HepG2 (cell line): ENCODE data around the gene CA10. TPM values are rescaled to one million over a fixed set of nuclear protein-coding genes. Genes with fewer than 3 reads are reported as not detected.

Experiments
- ATAC-seq: fragments of 200-7000 bp; cut with Tn5 transposase; 3 replicates; pipeline ENCODE4 v1.9.1; 2020; ENCODE audit warnings: mild to moderate bottlenecking, moderate library complexity
- BruUV-seq: library from RNA; stranded (reverse); fragments of 400-500 nt; replicated peaks from 2 replicates; lab custom pipeline; 2021; lab: Mats Ljungman, UMichigan
- CTCF ChIA-PET: fragments of 300-600 bp; formaldehyde crosslinking; extraction: SDS; loops from one replicate; lab custom pipeline; 2021; ENCODE audit warnings: low total read pairs, inconsistent platforms, low intra/inter-chr PET ratio; lab: Yijun Ruan, JAX
- POLR2A ChIA-PET: fragments of 350-600 bp; sonication (Branson Sonifier 250); formaldehyde crosslinking; loops from one replicate; lab custom pipeline; 2020; ENCODE audit warnings: antibody characterized with exemption, inconsistent platforms; lab: Yijun Ruan, JAX
- DNase-seq: peaks from one replicate; pipeline ENCODE4 v3.0.0-alpha.2; 2015; ENCODE audit warnings: low spot score
- FAIRE-seq: peaks from 3 replicates; lab custom pipeline; 2011; peaks lifted over from hg19 to GRCh38; lab: Jason Lieb, UNC
- H2AFZ ChIP-seq: one replicate; pipeline ENCODE4 v1.6.1; 2011; ENCODE audit warnings: low read length, inconsistent platforms
- H3K27ac ChIP-seq: fragments of 300-600 bp; 3 replicates; pipeline ENCODE4 v1.8.0; 2011; ENCODE audit warnings: mixed run types, mild to moderate bottlenecking, mixed read lengths, low read length, inconsistent platforms; ENCODE audit not compliant: insufficient read depth; ENCODE audit errors: extremely low read length
- H3K27me3 ChIP-seq, 2 experiments: fragments of 200-600 bp in 1 of 2; 2 replicates in 1 of 2; 3 replicates in 1 of 2; pipeline versions ENCODE4 v1.6.0 to v1.8.0; 2011; ENCODE audit warnings: low read length in 2 of 2, mild to moderate bottlenecking in 2 of 2, moderate library complexity in 2 of 2, inconsistent platforms in 1 of 2; ENCODE audit not compliant: insufficient read depth in 2 of 2, control insufficient read depth in 1 of 2
- H3K36me3 ChIP-seq, 2 experiments: fragments of 200-600 bp in 1 of 2; replicated peaks in 1 of 2; 2 replicates in 1 of 2; 3 replicates in 1 of 2; pipeline versions ENCODE4 v1.5.1 to v1.8.0; 2011; ENCODE audit warnings: low read length in 2 of 2, inconsistent platforms in 1 of 2; ENCODE audit not compliant: insufficient read depth in 2 of 2, control insufficient read depth in 1 of 2
- H3K4me1 ChIP-seq: 2 replicates; pipeline ENCODE4 v1.5.1; 2012; ENCODE audit warnings: low read length, inconsistent platforms; ENCODE audit not compliant: insufficient read depth
- H3K4me2 ChIP-seq: 2 replicates; pipeline ENCODE4 v1.6.0; 2011; ENCODE audit warnings: low read depth, low read length, inconsistent platforms
- H3K4me3 ChIP-seq, 3 experiments: fragments of 200-600 bp in 1 of 3; sonication (generic), shearing (Covaris generic) in 1 of 3; replicated peaks in 1 of 3; 2 replicates each; pipeline ENCODE4 v1.5.1; 2011 to 2016; ENCODE audit warnings: low read length in 3 of 3, inconsistent platforms in 2 of 3, low read depth in 2 of 3, mild to moderate bottlenecking in 2 of 3, control low read depth in 1 of 3, mixed read lengths in 1 of 3; ENCODE audit not compliant: insufficient read depth in 1 of 3
- H3K79me2 ChIP-seq: one replicate; pipeline ENCODE4 v1.6.1; 2011; ENCODE audit warnings: low read length, inconsistent platforms; ENCODE audit not compliant: insufficient read depth
- H3K9ac ChIP-seq: 2 replicates; pipeline ENCODE4 v1.6.0; 2011; ENCODE audit warnings: mild to moderate bottlenecking, low read depth, low read length, inconsistent platforms; ENCODE audit not compliant: insufficient read depth
- H3K9me3 ChIP-seq: 2 replicates; pipeline ENCODE4 v1.5.1; 2012; ENCODE audit warnings: mild to moderate bottlenecking, low read length
- H4K20me1 ChIP-seq: 2 replicates; pipeline ENCODE4 v1.6.0; 2011; ENCODE audit warnings: inconsistent platforms, mild to moderate bottlenecking, low read length, moderate library complexity; ENCODE audit not compliant: insufficient read depth
- ETV5 ChIP-seq: IDR thresholded peaks from 2 replicates; pipeline ENCODE4 v1.6.1; 2018; ENCODE audit warnings: missing biosample characterization, missing genetic modification reagents, inconsistent platforms, borderline replicate concordance
- HINFP ChIP-seq: sonication (generic); formaldehyde crosslinking; IDR thresholded peaks from 2 replicates; pipeline ENCODE4 v1.4.0; 2020; ENCODE audit warnings: low read depth, mild to moderate bottlenecking, missing genetic modification reagents
- HNF1B ChIP-seq: sonication (generic); formaldehyde crosslinking; IDR thresholded peaks from 2 replicates; pipeline ENCODE4 v1.5.1; 2020; ENCODE audit warnings: mild to moderate bottlenecking, moderate library complexity, missing genetic modification reagents
- KDM4B ChIP-seq: sonication (generic); formaldehyde crosslinking; IDR thresholded peaks from 2 replicates; pipeline ENCODE4 v1.4.0; 2020; ENCODE audit warnings: missing genetic modification reagents
- PBX2 ChIP-seq: IDR thresholded peaks from 2 replicates; pipeline ENCODE4 v1.6.1; 2016; ENCODE audit warnings: control low read depth
- RARG ChIP-seq: sonication (generic); formaldehyde crosslinking; IDR thresholded peaks from 2 replicates; pipeline ENCODE4 v1.4.0; 2020; ENCODE audit warnings: low read depth, mild to moderate bottlenecking, missing genetic modification reagents
- ZNF326 ChIP-seq: sonication (generic); formaldehyde crosslinking; IDR thresholded peaks from 2 replicates; pipeline ENCODE4 v1.4.0; 2020; ENCODE audit warnings: missing genetic modification reagents, borderline replicate concordance
- WGBS: methylation state at CpG from one replicate; pipeline ENCODE4 v1.1.6; 2017; ENCODE audit warnings: low lambda C conversion rate; 5-methylcytosine and 5-hydroxymethylcytosine counted together
- in situ Hi-C: cut with HindIII; loops from 2 replicates; pipeline ENCODE4 v1.10.0; 2017; ENCODE audit warnings: low pct_unique_long_range_greater_than_20kb; ENCODE audit not compliant: extremely low pct_ligation_motif_present
- intact Hi-C: fragments of 100-400 bp; cut with micrococcal nuclease; formaldehyde crosslinking; loops from one replicate; pipeline ENCODE4 v1.10.0; 2022; ENCODE audit not compliant: unreplicated experiment
- polyA plus RNA-seq, 8 experiments: library from polyadenylated mRNA; depleted of rRNA in 3 of 8; stranded (reverse) in 7 of 8; unstranded in 1 of 8; fragments of >200 nt; fragmentation: Illumina TruSeq in 4 of 8; extraction: Trizol in 4 of 8; gene quantifications; 2 replicates each; pipeline versions ENCODE4 v1.2.1 to v1.2.3, GENCODE V29; 2011 to 2016; ENCODE audit warnings: low read depth in 4 of 8, missing spikeins in 1 of 8, mixed read lengths in 1 of 8; ENCODE audit not compliant: insufficient read depth in 1 of 8
- total RNA-seq, 5 experiments: library from RNA; depleted of rRNA; stranded (reverse); fragments of >200 nt; fragmentation: Illumina TruSeq; extraction: Trizol; gene quantifications; 2 replicates each; pipeline ENCODE4 v1.2.3, GENCODE V29; 2016; ENCODE audit warnings: low read depth in 1 of 5
- TF ChIP-seq, protein P1 (sequence below): IDR thresholded peaks from 2 replicates; pipeline ENCODE4 v1.6.1; 2012; ENCODE audit warnings: low read depth, low read length, improper control_type of control experiment
- TF ChIP-seq, protein P2 (sequence below): IDR thresholded peaks from 2 replicates; pipeline ENCODE4 v1.6.1; 2016; ENCODE audit warnings: missing genetic modification reagents, missing compliant biosample characterization
- TF ChIP-seq, protein P3 (sequence below), 2 experiments: sonication (generic) in 1 of 2; formaldehyde crosslinking in 1 of 2; IDR thresholded peaks; 2 replicates each; pipeline versions ENCODE4 v1.4.0 to v1.6.1; 2018 to 2020; ENCODE audit warnings: missing genetic modification reagents in 2 of 2, borderline replicate concordance in 1 of 2, low read depth in 1 of 2, mild to moderate bottlenecking in 1 of 2, missing biosample characterization in 1 of 2
- TF ChIP-seq, protein P4 (sequence below): sonication (generic); formaldehyde crosslinking; IDR thresholded peaks from 2 replicates; pipeline ENCODE4 v1.5.0; 2020; ENCODE audit warnings: missing genetic modification reagents
- TF ChIP-seq, protein P5 (sequence below): sonication (generic); formaldehyde crosslinking; IDR thresholded peaks from 2 replicates; pipeline ENCODE4 v1.4.0; 2020; ENCODE audit warnings: low read depth, mild to moderate bottlenecking, missing genetic modification reagents

CA10 gene
- total and polyA plus RNA-seq, 2 of the 13 experiments (the other 11 are each of a cell fraction or from before 2014, with no cell fraction given) = not detected

DNA sequence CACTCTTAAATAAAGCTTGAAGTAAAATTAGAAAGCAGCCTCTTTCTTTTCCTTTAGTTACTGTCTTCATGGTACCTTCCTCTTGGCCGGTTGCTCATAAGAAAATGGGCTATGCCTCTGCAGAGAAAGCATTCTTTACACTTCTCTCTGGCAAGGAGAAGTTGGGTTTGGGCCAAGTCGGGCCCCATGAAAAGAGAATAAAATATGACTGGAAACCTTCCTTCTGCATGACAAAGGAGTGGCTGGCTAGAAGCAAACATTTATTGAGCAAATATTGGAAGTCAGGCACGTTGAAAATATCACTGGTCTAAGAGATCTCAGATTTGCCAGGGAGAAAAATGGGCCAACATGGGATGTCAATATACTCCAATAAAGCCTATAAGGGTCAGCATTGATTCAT lies 126.1 kb downstream of the CA10 start:
- no peak overlapping the region for H2AFZ ChIP-seq
- in situ Hi-C loops = no loop called here
- BruUV-seq = no TSS peak
- DNase-seq (no peak), FAIRE-seq (no peak), ATAC-seq (no peak)
- H3K27ac ChIP-seq = no peak overlapping the region
- H3K4me2 ChIP-seq = no peak overlapping the region
- peaks cover 13% of the 10 kb centered on the region; the same call in 1 of the 2 replicates for H3K9me3 ChIP-seq
- H3K36me3 ChIP-seq = no peaks in the 10 kb centered on the region
- H3K9ac ChIP-seq = no peak overlapping the region
- WGBS = 2% methylated on average over 3 of the region's 3 CpGs
- H3K79me2 ChIP-seq = no peaks in the 10 kb centered on the region
- POLR2A ChIA-PET = no interaction called here
- no peaks in the 10 kb centered on the region for H3K27me3 ChIP-seq
- intact Hi-C loops = no loop called here
- no peaks in the 10 kb centered on the region for H3K4me1 ChIP-seq
- no peaks in the 10 kb centered on the region for H4K20me1 ChIP-seq
- no peak overlapping the region for H3K4me3 ChIP-seq
- TF ChIP-seq RARG (no peak), ZNF326 (no peak), HINFP (no peak), PBX2 (CRISPR knock-in tag) (no peak), HNF1B (CRISPR knock-in tag) (no peak), KDM4B (CRISPR knock-in tag) (no peak), ETV5 (CRISPR knock-in tag) (no peak)
- TF ChIP-seq, protein P1, sequence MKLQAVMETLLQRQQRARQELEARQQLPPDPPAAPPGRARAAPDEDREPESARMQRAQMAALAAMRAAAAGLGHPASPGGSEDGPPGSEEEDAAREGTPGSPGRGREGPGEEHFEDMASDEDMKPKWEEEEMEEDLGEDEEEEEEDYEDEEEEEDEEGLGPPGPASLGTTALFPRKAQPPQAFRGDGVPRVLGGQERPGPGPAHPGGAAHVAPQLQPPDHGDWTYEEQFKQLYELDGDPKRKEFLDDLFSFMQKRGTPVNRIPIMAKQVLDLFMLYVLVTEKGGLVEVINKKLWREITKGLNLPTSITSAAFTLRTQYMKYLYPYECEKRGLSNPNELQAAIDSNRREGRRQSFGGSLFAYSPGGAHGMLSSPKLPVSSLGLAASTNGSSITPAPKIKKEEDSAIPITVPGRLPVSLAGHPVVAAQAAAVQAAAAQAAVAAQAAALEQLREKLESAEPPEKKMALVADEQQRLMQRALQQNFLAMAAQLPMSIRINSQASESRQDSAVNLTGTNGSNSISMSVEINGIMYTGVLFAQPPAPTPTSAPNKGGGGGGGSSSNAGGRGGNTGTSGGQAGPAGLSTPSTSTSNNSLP = no peak
- TF ChIP-seq, protein P2, sequence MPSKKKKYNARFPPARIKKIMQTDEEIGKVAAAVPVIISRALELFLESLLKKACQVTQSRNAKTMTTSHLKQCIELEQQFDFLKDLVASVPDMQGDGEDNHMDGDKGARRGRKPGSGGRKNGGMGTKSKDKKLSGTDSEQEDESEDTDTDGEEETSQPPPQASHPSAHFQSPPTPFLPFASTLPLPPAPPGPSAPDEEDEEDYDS (CRISPR knock-in tag) = no peak
- TF ChIP-seq, protein P3, sequence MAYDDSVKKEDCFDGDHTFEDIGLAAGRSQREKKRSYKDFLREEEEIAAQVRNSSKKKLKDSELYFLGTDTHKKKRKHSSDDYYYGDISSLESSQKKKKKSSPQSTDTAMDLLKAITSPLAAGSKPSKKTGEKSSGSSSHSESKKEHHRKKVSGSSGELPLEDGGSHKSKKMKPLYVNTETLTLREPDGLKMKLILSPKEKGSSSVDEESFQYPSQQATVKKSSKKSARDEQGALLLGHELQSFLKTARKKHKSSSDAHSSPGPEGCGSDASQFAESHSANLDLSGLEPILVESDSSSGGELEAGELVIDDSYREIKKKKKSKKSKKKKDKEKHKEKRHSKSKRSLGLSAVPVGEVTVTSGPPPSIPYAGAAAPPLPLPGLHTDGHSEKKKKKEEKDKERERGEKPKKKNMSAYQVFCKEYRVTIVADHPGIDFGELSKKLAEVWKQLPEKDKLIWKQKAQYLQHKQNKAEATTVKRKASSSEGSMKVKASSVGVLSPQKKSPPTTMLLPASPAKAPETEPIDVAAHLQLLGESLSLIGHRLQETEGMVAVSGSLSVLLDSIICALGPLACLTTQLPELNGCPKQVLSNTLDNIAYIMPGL (CRISPR knock-in tag; IDR thresholded peaks at IDR 0.05; ENCODE audit: borderline replicate concordance in 1 of 2, low read depth in 1 of 2) = no peak
- TF ChIP-seq, protein P4, sequence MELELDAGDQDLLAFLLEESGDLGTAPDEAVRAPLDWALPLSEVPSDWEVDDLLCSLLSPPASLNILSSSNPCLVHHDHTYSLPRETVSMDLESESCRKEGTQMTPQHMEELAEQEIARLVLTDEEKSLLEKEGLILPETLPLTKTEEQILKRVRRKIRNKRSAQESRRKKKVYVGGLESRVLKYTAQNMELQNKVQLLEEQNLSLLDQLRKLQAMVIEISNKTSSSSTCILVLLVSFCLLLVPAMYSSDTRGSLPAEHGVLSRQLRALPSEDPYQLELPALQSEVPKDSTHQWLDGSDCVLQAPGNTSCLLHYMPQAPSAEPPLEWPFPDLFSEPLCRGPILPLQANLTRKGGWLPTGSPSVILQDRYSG (CRISPR knock-in tag) = no peak
- TF ChIP-seq, protein P5, sequence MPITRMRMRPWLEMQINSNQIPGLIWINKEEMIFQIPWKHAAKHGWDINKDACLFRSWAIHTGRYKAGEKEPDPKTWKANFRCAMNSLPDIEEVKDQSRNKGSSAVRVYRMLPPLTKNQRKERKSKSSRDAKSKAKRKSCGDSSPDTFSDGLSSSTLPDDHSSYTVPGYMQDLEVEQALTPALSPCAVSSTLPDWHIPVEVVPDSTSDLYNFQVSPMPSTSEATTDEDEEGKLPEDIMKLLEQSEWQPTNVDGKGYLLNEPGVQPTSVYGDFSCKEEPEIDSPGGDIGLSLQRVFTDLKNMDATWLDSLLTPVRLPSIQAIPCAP (CRISPR knock-in tag) = no peak
- CTCF ChIA-PET = no interaction called here
